Ecto neural progenitor cell (in vitro differentiated cells): ENCODE results near the gene TLE1.

Experiments used
- DNase-seq: peaks from one replicate; pipeline ENCODE4 v3.0.0-alpha.2; 2018; ENCODE audit warnings: low spot score

The TLE1 gene

GRCh38 chr9:81573415-81574321 is 115.7 kb downstream of the TLE1 start:
- no peak for DNase-seq

- no peak for DNase-seq
Observed at GRCh38 chr9:81570083-81570482, 119.3 kb downstream of the TLE1 start.

- DNase-seq: no peak
Observed at GRCh38 chr9:81566074-81566698, 123.2 kb downstream of the TLE1 start.

GRCh38 chr9:81565609-81566008 is 123.7 kb downstream of the TLE1 start:
- no peak for DNase-seq

GRCh38 chr9:81565144-81565543 is 124.2 kb downstream of the TLE1 start:
- no peak for DNase-seq

GRCh38 chr9:81564632-81565031 is 124.7 kb downstream of the TLE1 start:
- no peak for DNase-seq

GRCh38 chr9:81563739-81564138 is 125.6 kb downstream of the TLE1 start:
- no peak for DNase-seq

GRCh38 chr9:81563020-81563407 is 126.3 kb downstream of the TLE1 start:
- DNase-seq: no peak

GRCh38 chr9:81562231-81563019 is 126.9 kb downstream of the TLE1 start:
- no peak for DNase-seq

GRCh38 chr9:81560851-81561732 is 128.3 kb downstream of the TLE1 start:
- no peak for DNase-seq

- no peak for DNase-seq
Observed at GRCh38 chr9:81559709-81560108, 129.6 kb downstream of the TLE1 start.

- no peak for DNase-seq
Observed at GRCh38 chr9:81559197-81559596, 130.2 kb downstream of the TLE1 start.

GRCh38 chr9:81558091-81558830 is 131.1 kb downstream of the TLE1 start:
- no peak for DNase-seq

GRCh38 chr9:81557452-81558090 is 131.8 kb downstream of the TLE1 start:
- DNase-seq: no peak

GRCh38 chr9:81556923-81557322 is 132.4 kb downstream of the TLE1 start:
- DNase-seq: no peak

- DNase-seq: no peak
Observed at GRCh38 chr9:81552581-81552991, 136.8 kb downstream of the TLE1 start.

GRCh38 chr9:81550207-81550583 is 139.2 kb downstream of the TLE1 start:
- no peak for DNase-seq

GRCh38 chr9:81549500-81550206 is 139.7 kb downstream of the TLE1 start:
- DNase-seq: no peak

GRCh38 chr9:81548911-81549310 is 140.4 kb downstream of the TLE1 start:
- DNase-seq: no peak

- DNase-seq: no peak
Observed at GRCh38 chr9:81546489-81546888, 142.9 kb downstream of the TLE1 start.
